Gastrocnemius medialis (tissue), 4 donors: ENCODE measurements around the gene KMT2E. TPM values are rescaled to one million over a fixed set of nuclear protein-coding genes. Genes with fewer than 3 reads are reported as not detected.
A peak's percentile ranks its signal among the peaks of the same experiment; 100 is the strongest.

Experiments
- ATAC-seq, 2 donors: fragments of 150-250 bp; one replicate each; pipeline ENCODE4 v1.9.1; 2016
- DNase-seq, 2 donors: peaks; one replicate each; pipeline ENCODE4 v3.0.0-alpha.2; 2019
- H3K27ac ChIP-seq, 4 donors: fragments of 200-600 bp; sonication (generic); 1 replicate in 1 of 4; 2 replicates in 3 of 4; pipeline ENCODE4 v1.5.1; 2016 to 2018; ENCODE audit warnings: mild to moderate bottlenecking in 2 of 4, moderate library complexity in 1 of 4
- H3K27me3 ChIP-seq, 3 donors: fragments of 200-600 bp; sonication (generic) in 2 of 3; 1 replicate in 1 of 3; 2 replicates in 2 of 3; pipeline versions ENCODE4 v1.5.1 to v1.6.0; 2016 to 2019; ENCODE audit warnings: mild to moderate bottlenecking in 1 of 3, moderate library complexity in 1 of 3
- H3K36me3 ChIP-seq, 2 donors: fragments of 200-600 bp; sonication (generic) in 1 of 2; one replicate each; pipeline ENCODE4 v1.5.1; 2017 to 2018
- H3K4me1 ChIP-seq, 2 donors: fragments of 200-600 bp; sonication (generic) in 1 of 2; one replicate each; pipeline ENCODE4 v1.5.1; 2016 to 2017; ENCODE audit warnings: mild to moderate bottlenecking in 2 of 2
- H3K4me3 ChIP-seq, 4 donors: fragments of 200-600 bp; sonication (generic) in 3 of 4; 1 replicate in 1 of 4; 2 replicates in 3 of 4; pipeline ENCODE4 v1.5.1; 2016 to 2019; ENCODE audit warnings: mild to moderate bottlenecking in 2 of 4
- H3K9me3 ChIP-seq, 3 donors: fragments of 200-600 bp; sonication (generic) in 2 of 3; 1 replicate in 1 of 3; 2 replicates in 2 of 3; pipeline ENCODE4 v1.5.1; 2016 to 2019
- CTCF ChIP-seq, 5 experiments: fragments of 450-650 bp in 3 of 5; fragments of 200-600 bp in 2 of 5; sonication (generic) in 2 of 5; IDR thresholded peaks in 4 of 5; conservative IDR thresholded peaks in 1 of 5; 1 replicate in 4 of 5; 2 replicates in 1 of 5; pipeline ENCODE4 v1.5.1; 2016 to 2019; ENCODE audit warnings: antibody characterized with exemption in 5 of 5, mild to moderate bottlenecking in 3 of 5, moderate library complexity in 3 of 5
- POLR2A ChIP-seq, 2 donors: fragments of 450-650 bp; IDR thresholded peaks; one replicate each; pipeline ENCODE4 v1.6.1; 2017; ENCODE audit warnings: antibody characterized with exemption in 2 of 2, mild to moderate bottlenecking in 2 of 2, moderate library complexity in 2 of 2
- in situ Hi-C, 4 donors: fragments of 200-750 bp; cut with MboI; loops; one replicate each; pipeline versions ENCODE4 v1.15.0 to v1.8.0; 2017; ENCODE audit warnings: low sequenced_read_pairs in 4 of 4
- intact Hi-C: fragments of 100-400 bp; cut with DNase I; formaldehyde crosslinking; loops from one replicate; pipeline ENCODE4 v1.15.1; 2023; ENCODE audit warnings: low total_unique reads
- total RNA-seq, 4 donors: library from RNA; depleted of rRNA; stranded (reverse); fragments of >200 nt; gene quantifications; one replicate each; pipeline versions ENCODE4 v1.1.0 to v1.2.3, GENCODE V29; 2016

KMT2E gene
- total RNA-seq, 4 donors from 2014 or later, result 29.7 to 72.1 (median 38.0) TPM

- TF ChIP-seq CTCF (IDR thresholded peaks at IDR 0.05 in 4 of 5, conservative IDR thresholded peaks at IDR 0.05 in 1 of 5) (peak; percentile 71 to 81 (median 73)), POLR2A (IDR thresholded peaks at IDR 0.05) (no peak)
- intact Hi-C loops, result loop anchor here (1.0 to 5.0 kb wide), 3 partner anchors 60 to 356 kb away; no protein-coding TSS in a partner anchor
- Histone ChIP-seq H3K4me3 (no peak overlapping the region), H3K9me3 (no peaks in the 10 kb centered on the region), H3K27me3 (no peaks in the 10 kb centered on the region), H3K36me3 (no peaks in the 10 kb centered on the region), H3K27ac (peak overlapping the region in 1 of 4 donors; percentile 7), H3K4me1 (peaks cover 58 to 66% of the 10 kb centered on the region in 2 donors)
- ATAC-seq (no peak), DNase-seq (no peak)
- in situ Hi-C loops, result loop anchor here in 3 of 4 donors (5.0 to 25.0 kb wide), 5 partner anchors 36 to 1131 kb away; partner anchors contain the start of gene SYPL1 (in 1 of the 3)
Observed at GRCh38 chr7:104980841-104981671, 32.9 kb upstream of the KMT2E start.

- in situ Hi-C loops, result loop anchor here in 3 of 4 donors (5.0 to 25.0 kb wide), 5 partner anchors 36 to 1131 kb away; partner anchors contain the start of gene SYPL1 (in 1 of the 3)
- DNase-seq, result no peak
- Histone ChIP-seq H3K27ac (no peak overlapping the region), H3K9me3 (no peaks in the 10 kb centered on the region), H3K4me3 (no peak overlapping the region), H3K4me1 (peaks cover 52 to 61% of the 10 kb centered on the region in 2 donors), H3K36me3 (no peaks in the 10 kb centered on the region), H3K27me3 (no peaks in the 10 kb centered on the region)
- no peak for TF ChIP-seq POLR2A (IDR thresholded peaks at IDR 0.05)
- no peak for TF ChIP-seq CTCF (IDR thresholded peaks at IDR 0.05 in 4 of 5, conservative IDR thresholded peaks at IDR 0.05 in 1 of 5)
- ATAC-seq, result no peak
- intact Hi-C loops, result loop anchor here (1.0 to 5.0 kb wide), 4 partner anchors 60 to 407 kb away; partner anchors contain the start of gene SRPK2
Observed at GRCh38 chr7:104981672-104982037, 32.4 kb upstream of the KMT2E start.

- H3K4me3 ChIP-seq, result peak overlapping the region; percentile 68 to 82 (median 77)
- in situ Hi-C loops, result loop anchor here in 3 of 4 donors (5.0 to 25.0 kb wide), 5 partner anchors 35 to 1130 kb away; partner anchors contain the start of gene SYPL1 (in 1 of the 3)
Observed at GRCh38 chr7:104982308-104983075, 31.5 kb upstream of the KMT2E start.

More at GRCh38 chr7:104982308-104983075, 31.5 kb upstream of the KMT2E start:
- Histone ChIP-seq H3K27ac (no peak overlapping the region), H3K27me3 (no peaks in the 10 kb centered on the region), H3K36me3 (no peaks in the 10 kb centered on the region), H3K9me3 (no peaks in the 10 kb centered on the region), H3K4me1 (peaks cover 50 to 58% of the 10 kb centered on the region in 2 donors)
- DNase-seq (no peak), ATAC-seq (no peak)
- TF ChIP-seq POLR2A (IDR thresholded peaks at IDR 0.05) (no peak), CTCF (IDR thresholded peaks at IDR 0.05 in 4 of 5, conservative IDR thresholded peaks at IDR 0.05 in 1 of 5) (no peak)
- intact Hi-C loops, result loop anchor here (2.0 to 5.0 kb wide), 3 partner anchors 285 to 406 kb away; partner anchors contain the start of gene SRPK2
